GM19023 (cell line): Measurements from ENCODE around the gene ARNT2.

Experiments used
- ATAC-seq: cut with Tn5 transposase; IDR thresholded peaks from one replicate; pipeline ENCODE4 v1.9.1; 2021; ENCODE audit warnings: mild to moderate bottlenecking, moderate library complexity; ENCODE audit not compliant: unreplicated experiment

Gene ARNT2

GRCh38 chr15:80590761-80591355 lies 186.7 kb downstream of the ARNT2 start:
- no peak for ATAC-seq

- ATAC-seq: no peak
Observed at GRCh38 chr15:80591471-80591870, 187.3 kb downstream of the ARNT2 start.

GRCh38 chr15:80591938-80592825 lies 188.0 kb downstream of the ARNT2 start:
- ATAC-seq: no peak

- ATAC-seq: no peak
Observed at GRCh38 chr15:80593486-80594030, 189.4 kb downstream of the ARNT2 start.

GRCh38 chr15:80594091-80594889 lies 190.1 kb downstream of the ARNT2 start:
- no peak for ATAC-seq

- ATAC-seq: no peak
Observed at GRCh38 chr15:80595396-80595795, 191.2 kb downstream of the ARNT2 start.

GRCh38 chr15:80596521-80596976 lies 192.4 kb downstream of the ARNT2 start:
- no peak for ATAC-seq

GRCh38 chr15:80597076-80597475 lies 192.9 kb downstream of the ARNT2 start:
- no peak for ATAC-seq

- ATAC-seq: no peak
Observed at GRCh38 chr15:80599359-80599758, 195.2 kb downstream of the ARNT2 start.

- no peak for ATAC-seq
Observed at GRCh38 chr15:80600626-80601025, 196.4 kb downstream of the ARNT2 start.

GRCh38 chr15:80601256-80601655 lies 197.1 kb downstream of the ARNT2 start:
- ATAC-seq: no peak

GRCh38 chr15:80604583-80605575 lies 200.7 kb downstream of the ARNT2 start:
- ATAC-seq: no peak

- ATAC-seq: no peak
Observed at GRCh38 chr15:80605591-80606150, 201.5 kb downstream of the ARNT2 start.

- no peak for ATAC-seq
Observed at GRCh38 chr15:80606511-80607071, 202.4 kb downstream of the ARNT2 start.

GRCh38 chr15:80607287-80607980 lies 203.3 kb downstream of the ARNT2 start:
- no peak for ATAC-seq

- no peak for ATAC-seq
Observed at GRCh38 chr15:80608688-80609087, 204.5 kb downstream of the ARNT2 start.

- ATAC-seq: no peak
Observed at GRCh38 chr15:80609091-80609490, 204.9 kb downstream of the ARNT2 start.

GRCh38 chr15:80609512-80609946 lies 205.3 kb downstream of the ARNT2 start:
- no peak for ATAC-seq
